Neural cell (in vitro differentiated cells): ENCODE results near the gene PPFIA1.

ENCODE experiments used
- POLR2AphosphoS5 ChIP-seq: IDR thresholded peaks from 2 replicates; pipeline ENCODE4 v1.6.1; 2012
- RAD21 ChIP-seq: fragments of 450-650 bp; conservative IDR thresholded peaks from 2 replicates; pipeline ENCODE4 v1.6.1; 2014; ENCODE audit warnings: antibody characterized with exemption, mild to moderate bottlenecking, moderate library complexity
- TF ChIP-seq, protein P1 (sequence below): fragments of 450-650 bp; IDR thresholded peaks from 2 replicates; pipeline ENCODE4 v1.5.1; 2014; ENCODE audit warnings: antibody characterized with exemption, mild to moderate bottlenecking, moderate library complexity; ENCODE audit not compliant: poor library complexity, severe bottlenecking
- TF ChIP-seq, protein P2 (sequence below): IDR thresholded peaks from 2 replicates; pipeline ENCODE4 v1.6.1; 2012; ENCODE audit warnings: borderline replicate concordance

DNA sequence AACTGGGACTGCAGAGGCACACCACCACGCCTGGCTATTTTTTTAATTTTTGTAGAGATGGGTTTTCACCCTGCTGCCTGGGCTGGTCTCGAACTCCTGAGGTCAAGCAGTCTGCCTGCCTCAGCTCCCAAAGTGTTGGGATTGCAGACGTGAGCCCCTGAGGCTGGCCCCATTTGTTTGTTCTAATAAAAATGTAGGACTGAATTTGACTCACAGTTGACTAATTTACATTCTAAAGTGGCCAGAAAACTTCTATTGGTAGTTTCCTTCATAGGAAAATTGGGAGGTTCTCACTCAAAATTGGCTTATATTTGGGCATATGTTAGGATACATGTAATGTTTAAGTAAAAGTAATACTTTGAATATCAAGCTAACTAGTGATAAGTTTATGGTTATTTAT lies 35.0 kb downstream of the PPFIA1 start:
- TF ChIP-seq, protein P1, sequence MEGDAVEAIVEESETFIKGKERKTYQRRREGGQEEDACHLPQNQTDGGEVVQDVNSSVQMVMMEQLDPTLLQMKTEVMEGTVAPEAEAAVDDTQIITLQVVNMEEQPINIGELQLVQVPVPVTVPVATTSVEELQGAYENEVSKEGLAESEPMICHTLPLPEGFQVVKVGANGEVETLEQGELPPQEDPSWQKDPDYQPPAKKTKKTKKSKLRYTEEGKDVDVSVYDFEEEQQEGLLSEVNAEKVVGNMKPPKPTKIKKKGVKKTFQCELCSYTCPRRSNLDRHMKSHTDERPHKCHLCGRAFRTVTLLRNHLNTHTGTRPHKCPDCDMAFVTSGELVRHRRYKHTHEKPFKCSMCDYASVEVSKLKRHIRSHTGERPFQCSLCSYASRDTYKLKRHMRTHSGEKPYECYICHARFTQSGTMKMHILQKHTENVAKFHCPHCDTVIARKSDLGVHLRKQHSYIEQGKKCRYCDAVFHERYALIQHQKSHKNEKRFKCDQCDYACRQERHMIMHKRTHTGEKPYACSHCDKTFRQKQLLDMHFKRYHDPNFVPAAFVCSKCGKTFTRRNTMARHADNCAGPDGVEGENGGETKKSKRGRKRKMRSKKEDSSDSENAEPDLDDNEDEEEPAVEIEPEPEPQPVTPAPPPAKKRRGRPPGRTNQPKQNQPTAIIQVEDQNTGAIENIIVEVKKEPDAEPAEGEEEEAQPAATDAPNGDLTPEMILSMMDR: no peak
- TF ChIP-seq RAD21 (no peak), POLR2AphosphoS5 (no peak)
- TF ChIP-seq, protein P2, sequence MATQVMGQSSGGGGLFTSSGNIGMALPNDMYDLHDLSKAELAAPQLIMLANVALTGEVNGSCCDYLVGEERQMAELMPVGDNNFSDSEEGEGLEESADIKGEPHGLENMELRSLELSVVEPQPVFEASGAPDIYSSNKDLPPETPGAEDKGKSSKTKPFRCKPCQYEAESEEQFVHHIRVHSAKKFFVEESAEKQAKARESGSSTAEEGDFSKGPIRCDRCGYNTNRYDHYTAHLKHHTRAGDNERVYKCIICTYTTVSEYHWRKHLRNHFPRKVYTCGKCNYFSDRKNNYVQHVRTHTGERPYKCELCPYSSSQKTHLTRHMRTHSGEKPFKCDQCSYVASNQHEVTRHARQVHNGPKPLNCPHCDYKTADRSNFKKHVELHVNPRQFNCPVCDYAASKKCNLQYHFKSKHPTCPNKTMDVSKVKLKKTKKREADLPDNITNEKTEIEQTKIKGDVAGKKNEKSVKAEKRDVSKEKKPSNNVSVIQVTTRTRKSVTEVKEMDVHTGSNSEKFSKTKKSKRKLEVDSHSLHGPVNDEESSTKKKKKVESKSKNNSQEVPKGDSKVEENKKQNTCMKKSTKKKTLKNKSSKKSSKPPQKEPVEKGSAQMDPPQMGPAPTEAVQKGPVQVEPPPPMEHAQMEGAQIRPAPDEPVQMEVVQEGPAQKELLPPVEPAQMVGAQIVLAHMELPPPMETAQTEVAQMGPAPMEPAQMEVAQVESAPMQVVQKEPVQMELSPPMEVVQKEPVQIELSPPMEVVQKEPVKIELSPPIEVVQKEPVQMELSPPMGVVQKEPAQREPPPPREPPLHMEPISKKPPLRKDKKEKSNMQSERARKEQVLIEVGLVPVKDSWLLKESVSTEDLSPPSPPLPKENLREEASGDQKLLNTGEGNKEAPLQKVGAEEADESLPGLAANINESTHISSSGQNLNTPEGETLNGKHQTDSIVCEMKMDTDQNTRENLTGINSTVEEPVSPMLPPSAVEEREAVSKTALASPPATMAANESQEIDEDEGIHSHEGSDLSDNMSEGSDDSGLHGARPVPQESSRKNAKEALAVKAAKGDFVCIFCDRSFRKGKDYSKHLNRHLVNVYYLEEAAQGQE: no peak
